GM12878 (cell line): Measurements from ENCODE around the gene BZW2. TPM values are rescaled to one million over a fixed set of nuclear protein-coding genes. Genes with fewer than 3 reads are reported as not detected.

ENCODE experiments used
- ATAC-seq: fragments of 200-7000 bp; cut with Tn5 transposase; 3 replicates; pipeline ENCODE4 v1.9.1; 2020; ENCODE audit warnings: mild to moderate bottlenecking, moderate library complexity
- BruUV-seq: library from RNA; stranded (reverse); fragments of 400-500 nt; replicated peaks from 2 replicates; lab custom pipeline; 2021; lab: Mats Ljungman, UMichigan
- CTCF ChIA-PET: fragments of 300-600 bp; sonication (Branson Sonifier 250); formaldehyde crosslinking; extraction: SDS; loops from one replicate; lab custom pipeline; 2021; ENCODE audit warnings: inconsistent platforms; lab: Yijun Ruan, JAX
- POLR2A ChIA-PET: fragments of 350-600 bp; formaldehyde crosslinking; extraction: SDS; loops from one replicate; lab custom pipeline; 2021; ENCODE audit warnings: inconsistent platforms; lab: Charles Lee
- RAD21 ChIA-PET: fragments of 300-600 bp; sonication (Branson Sonifier 250); formaldehyde crosslinking; loops from one replicate; lab custom pipeline; 2023; ENCODE audit warnings: antibody characterized with exemption; ENCODE audit not compliant: unreplicated experiment; lab: Charles Lee
- SMC1A ChIA-PET: fragments of 300-600 bp; sonication (Branson Sonifier 250); formaldehyde crosslinking; loops from one replicate; lab custom pipeline; 2023; ENCODE audit not compliant: unreplicated experiment, uncharacterized antibody; lab: Charles Lee
- DNase-seq: peaks from one replicate; pipeline ENCODE4 v3.0.0-alpha.2; 2011; ENCODE audit warnings: low read depth, low spot score
- FAIRE-seq: peaks from 3 replicates; lab custom pipeline; 2011; peaks lifted over from hg19 to GRCh38; lab: Jason Lieb, UNC
- H2AFZ ChIP-seq: 2 replicates; pipeline ENCODE4 v1.6.0; 2011; ENCODE audit warnings: low read depth, low read length, control low read depth; ENCODE audit not compliant: control insufficient read depth
- H3K27ac ChIP-seq: 2 replicates; pipeline ENCODE4 v1.5.1; 2011; ENCODE audit warnings: control low read depth; ENCODE audit not compliant: control insufficient read depth, insufficient read depth
- H3K27me3 ChIP-seq, 2 experiments: replicated peaks in 1 of 2; 2 replicates each; pipeline versions ENCODE4 v1.6.0 to v1.6.1; 2011; ENCODE audit warnings: low read length in 1 of 2; ENCODE audit not compliant: control insufficient read depth in 2 of 2, insufficient read depth in 2 of 2
- H3K36me3 ChIP-seq, 2 experiments: 2 replicates each; pipeline ENCODE4 v1.5.1; 2011; ENCODE audit warnings: low read length in 1 of 2; ENCODE audit not compliant: control insufficient read depth in 2 of 2, insufficient read depth in 2 of 2
- H3K4me1 ChIP-seq: 2 replicates; pipeline ENCODE4 v1.6.1; 2011; ENCODE audit warnings: mild to moderate bottlenecking, low read length, moderate library complexity, mixed read lengths; ENCODE audit not compliant: control insufficient read depth, insufficient read depth
- H3K4me2 ChIP-seq: 2 replicates; pipeline ENCODE4 v1.6.0; 2011; ENCODE audit warnings: control low read depth; ENCODE audit not compliant: control insufficient read depth, insufficient read depth
- H3K4me3 ChIP-seq: fragments of 200-600 bp; sonication (generic); 2 replicates; pipeline ENCODE4 v1.5.1; 2016
- H3K79me2 ChIP-seq: 2 replicates; pipeline ENCODE4 v1.6.0; 2011; ENCODE audit warnings: low read length; ENCODE audit not compliant: control insufficient read depth, insufficient read depth
- H3K9ac ChIP-seq: 2 replicates; pipeline ENCODE4 v1.8.0; 2011; ENCODE audit warnings: low read length, control low read depth, mixed read lengths; ENCODE audit not compliant: control insufficient read depth, insufficient read depth
- H3K9me3 ChIP-seq: replicated peaks from 3 replicates; pipeline ENCODE4 v1.5.1; 2011; ENCODE audit warnings: mild to moderate bottlenecking, low read length; ENCODE audit not compliant: control insufficient read depth, insufficient read depth
- H4K20me1 ChIP-seq: 2 replicates; pipeline ENCODE4 v1.6.0; 2011; ENCODE audit not compliant: control insufficient read depth, insufficient read depth
- ESRRA ChIP-seq: IDR thresholded peaks from 2 replicates; pipeline ENCODE4 v1.6.1; 2012; ENCODE audit warnings: mild to moderate bottlenecking, low read length, improper control_type of control experiment
- MEF2B ChIP-seq: fragments of 450-650 bp; IDR thresholded peaks from 2 replicates; pipeline ENCODE4 v1.6.1; 2018; ENCODE audit warnings: mild to moderate bottlenecking, moderate library complexity; ENCODE audit not compliant: partially characterized antibody, poor library complexity, severe bottlenecking
- MLLT1 ChIP-seq: fragments of 450-650 bp; IDR thresholded peaks from 2 replicates; pipeline ENCODE4 v1.6.1; 2016; ENCODE audit warnings: mild to moderate bottlenecking
- NRF1 ChIP-seq: conservative IDR thresholded peaks from 2 replicates; pipeline ENCODE4 v1.6.1; 2011; ENCODE audit warnings: mild to moderate bottlenecking, low read depth, low read length, improper control_type of control experiment
- SIX5 ChIP-seq: IDR thresholded peaks from 2 replicates; pipeline ENCODE4 v1.6.1; 2011; ENCODE audit warnings: mild to moderate bottlenecking, low read depth, low read length, moderate library complexity; ENCODE audit not compliant: severe bottlenecking
- SMC3 ChIP-seq: IDR thresholded peaks from 2 replicates; pipeline ENCODE4 v1.6.1; 2011; ENCODE audit warnings: low read length, improper control_type of control experiment, borderline replicate concordance
- USF2 ChIP-seq: IDR thresholded peaks from 2 replicates; pipeline ENCODE4 v1.6.1; 2011; ENCODE audit warnings: low read depth, low read length, improper control_type of control experiment, borderline replicate concordance
- YBX1 ChIP-seq: fragments of 450-650 bp; IDR thresholded peaks from 2 replicates; pipeline ENCODE4 v1.6.1; 2016; ENCODE audit warnings: antibody characterized with exemption
- WGBS: methylation state at CpG from one replicate; pipeline ENCODE4 v1.1.6; 2016; ENCODE audit warnings: low lambda C conversion rate; ENCODE audit not compliant: insufficient replicate concordance, insufficient coverage; ENCODE audit errors: missing lambda C conversion rate; 5-methylcytosine and 5-hydroxymethylcytosine counted together
- in situ Hi-C: fragments of 300-500 bp; cut with MboI; formaldehyde crosslinking; loops from 9 replicates; pipeline ENCODE4 v1.14.3; 2018; ENCODE audit warnings: mixed read lengths
- intact Hi-C: fragments of 100-400 bp; cut with micrococcal nuclease; formaldehyde crosslinking; loops from one replicate; pipeline ENCODE4 v1.14.2; 2022; ENCODE audit not compliant: unreplicated experiment
- polyA plus RNA-seq, 11 experiments: library from polyadenylated mRNA; depleted of rRNA in 4 of 11; unstranded in 6 of 11; stranded (reverse) in 5 of 11; fragments of >200 nt; fragmentation: Nextera tagmentation in 4 of 11; fragmentation: Illumina TruSeq in 1 of 11; extraction: Ambion mirVana in 4 of 11; extraction: Trizol in 1 of 11; gene quantifications; 1 replicate in 1 of 11; 2 replicates in 10 of 11; pipeline versions ENCODE4 v1.2.1 to v1.2.3, GENCODE V29; 2011 to 2016; ENCODE audit warnings: inconsistent platforms in 2 of 11, missing spikeins in 2 of 11, low read depth in 1 of 11
- total RNA-seq, 4 experiments: library from RNA; depleted of rRNA in 3 of 4; stranded (reverse); fragments of >200 nt in 3 of 4; fragmentation: Illumina TruSeq in 1 of 4; extraction: Trizol in 1 of 4; gene quantifications; 2 replicates each; pipeline versions ENCODE4 v1.2.1 to v1.2.3, GENCODE V29; 2013 to 2021
- TF ChIP-seq, protein P1 (sequence below): fragments of 450-650 bp; IDR thresholded peaks from 2 replicates; pipeline ENCODE4 v1.6.1; 2017; ENCODE audit warnings: mild to moderate bottlenecking, moderate library complexity

The BZW2 gene
- total and polyA plus RNA-seq, 10 of the 15 experiments (the other 5 are each of a cell fraction or from before 2014, with no cell fraction given) = 1.3 to 6.8 (median 3.1) TPM

DNA sequence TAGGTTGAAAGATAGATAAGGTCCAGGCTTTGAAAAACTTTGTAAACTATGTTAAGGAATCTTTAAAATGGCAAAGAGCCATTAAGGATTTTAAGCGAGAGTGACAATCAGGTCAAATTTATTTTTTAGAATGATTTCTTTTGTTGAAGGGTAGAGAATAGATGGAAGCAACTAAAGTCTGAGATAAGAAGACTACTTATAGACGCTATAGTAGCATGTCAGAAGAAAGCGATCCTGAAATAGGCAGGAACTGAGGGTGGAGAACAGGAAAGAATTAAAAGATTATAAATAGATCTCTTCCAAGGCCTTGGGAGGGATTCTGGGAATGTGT, 94.6 kb downstream of the BZW2 start:
- Histone ChIP-seq H3K27ac (no peak overlapping the region), H2AFZ (no peak overlapping the region), H3K9ac (no peak overlapping the region), H3K4me2 (no peak overlapping the region), H3K4me3 (no peak overlapping the region), H3K27me3 (no peaks in the 10 kb centered on the region; a peak in 2 of 4 replicates), H3K9me3 (no peaks in the 10 kb centered on the region), H4K20me1 (no peaks in the 10 kb centered on the region), H3K36me3 (no peaks in the 10 kb centered on the region), H3K79me2 (no peaks in the 10 kb centered on the region), H3K4me1 (no peaks in the 10 kb centered on the region)
- SMC1A ChIA-PET = no interaction called here
- RAD21 ChIA-PET = interaction anchor here (0.6 kb wide), 1 partner anchor 152 kb away, joined by 3 read pairs; no protein-coding TSS in a partner anchor
- DNase-seq (no peak), FAIRE-seq (no peak), ATAC-seq (no peak)
- TF ChIP-seq YBX1 (no peak), ESRRA (no peak), SIX5 (no peak), SMC3 (no peak), MEF2B (no peak), USF2 (no peak), NRF1 (no peak), MLLT1 (no peak)
- TF ChIP-seq, protein P1, sequence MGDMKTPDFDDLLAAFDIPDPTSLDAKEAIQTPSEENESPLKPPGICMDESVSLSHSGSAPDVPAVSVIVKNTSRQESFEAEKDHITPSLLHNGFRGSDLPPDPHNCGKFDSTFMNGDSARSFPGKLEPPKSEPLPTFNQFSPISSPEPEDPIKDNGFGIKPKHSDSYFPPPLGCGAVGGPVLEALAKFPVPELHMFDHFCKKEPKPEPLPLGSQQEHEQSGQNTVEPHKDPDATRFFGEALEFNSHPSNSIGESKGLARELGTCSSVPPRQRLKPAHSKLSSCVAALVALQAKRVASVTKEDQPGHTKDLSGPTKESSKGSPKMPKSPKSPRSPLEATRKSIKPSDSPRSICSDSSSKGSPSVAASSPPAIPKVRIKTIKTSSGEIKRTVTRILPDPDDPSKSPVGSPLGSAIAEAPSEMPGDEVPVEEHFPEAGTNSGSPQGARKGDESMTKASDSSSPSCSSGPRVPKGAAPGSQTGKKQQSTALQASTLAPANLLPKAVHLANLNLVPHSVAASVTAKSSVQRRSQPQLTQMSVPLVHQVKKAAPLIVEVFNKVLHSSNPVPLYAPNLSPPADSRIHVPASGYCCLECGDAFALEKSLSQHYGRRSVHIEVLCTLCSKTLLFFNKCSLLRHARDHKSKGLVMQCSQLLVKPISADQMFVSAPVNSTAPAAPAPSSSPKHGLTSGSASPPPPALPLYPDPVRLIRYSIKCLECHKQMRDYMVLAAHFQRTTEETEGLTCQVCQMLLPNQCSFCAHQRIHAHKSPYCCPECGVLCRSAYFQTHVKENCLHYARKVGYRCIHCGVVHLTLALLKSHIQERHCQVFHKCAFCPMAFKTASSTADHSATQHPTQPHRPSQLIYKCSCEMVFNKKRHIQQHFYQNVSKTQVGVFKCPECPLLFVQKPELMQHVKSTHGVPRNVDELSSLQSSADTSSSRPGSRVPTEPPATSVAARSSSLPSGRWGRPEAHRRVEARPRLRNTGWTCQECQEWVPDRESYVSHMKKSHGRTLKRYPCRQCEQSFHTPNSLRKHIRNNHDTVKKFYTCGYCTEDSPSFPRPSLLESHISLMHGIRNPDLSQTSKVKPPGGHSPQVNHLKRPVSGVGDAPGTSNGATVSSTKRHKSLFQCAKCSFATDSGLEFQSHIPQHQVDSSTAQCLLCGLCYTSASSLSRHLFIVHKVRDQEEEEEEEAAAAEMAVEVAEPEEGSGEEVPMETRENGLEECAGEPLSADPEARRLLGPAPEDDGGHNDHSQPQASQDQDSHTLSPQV = no peak
- in situ Hi-C loops = no loop called here
- intact Hi-C loops = no loop called here
- WGBS = 68% methylated on average over 3 of the region's 3 CpGs
- BruUV-seq = no TSS peak
- CTCF ChIA-PET = no interaction called here
- POLR2A ChIA-PET = no interaction called here
